Measurements from ENCODE around the gene MAGEA9B.
A peak's percentile ranks its signal among the peaks of the same experiment; 100 is the strongest.
"Not testable (repeated sequence)": the region's sequence is repeated elsewhere in the genome, so short reads cannot be mapped to it uniquely, and the experiment has no call there.

MAGEA9B gene

GRCh38 chrX:149570668-149571067 lies 16.6 kb downstream of the MAGEA9B start:
- no peak for FAIRE-seq

GRCh38 chrX:149569770-149570169 lies 17.5 kb downstream of the MAGEA9B start:
- FAIRE-seq: no peak

GRCh38 chrX:149568701-149569296 lies 18.5 kb downstream of the MAGEA9B start:
- FAIRE-seq: no peak

- no peak for FAIRE-seq
These were observed 19.4 kb downstream of the MAGEA9B start for GRCh38 chrX:149567621-149568417.

- no peak for FAIRE-seq
These were observed 23.9 kb downstream of the MAGEA9B start for GRCh38 chrX:149563359-149563758.

GRCh38 chrX:149555251-149555650 lies 32.0 kb downstream of the MAGEA9B start:
- not testable (repeated sequence) for FAIRE-seq

GRCh38 chrX:149551939-149552248 lies 35.4 kb downstream of the MAGEA9B start:
- not testable (repeated sequence) for FAIRE-seq

- FAIRE-seq: peak; percentile 79
These were observed 35.9 kb downstream of the MAGEA9B start for GRCh38 chrX:149551245-149551938.

GRCh38 chrX:149550454-149550853 lies 36.8 kb downstream of the MAGEA9B start:
- FAIRE-seq: not testable (repeated sequence)

- not testable (repeated sequence) for FAIRE-seq
These were observed 37.6 kb downstream of the MAGEA9B start, which contains the start of gene HSFX3 for GRCh38 chrX:149549701-149550100. HSFX3 (minus strand) TSS chrX:149549924; CDS start chrX:149549852, 72 bp downstream.

- not testable (repeated sequence) for FAIRE-seq
These were observed 39.5 kb downstream of the MAGEA9B start for GRCh38 chrX:149547782-149548181.

GRCh38 chrX:149546962-149547361 lies 40.3 kb downstream of the MAGEA9B start:
- not testable (repeated sequence) for FAIRE-seq

GRCh38 chrX:149545545-149546543 lies 41.4 kb downstream of the MAGEA9B start:
- not testable (repeated sequence) for FAIRE-seq

- no peak for FAIRE-seq
These were observed 45.7 kb downstream of the MAGEA9B start for GRCh38 chrX:149541521-149542047.

- peak; percentile 98 for FAIRE-seq
These were observed 46.4 kb downstream of the MAGEA9B start, which contains the start of gene EOLA1 for GRCh38 chrX:149540621-149541520. EOLA1 (plus strand) TSS chrX:149541012; CDS start chrX:149545631, 4,619 bp downstream.

GRCh38 chrX:149540131-149540620 lies 47.1 kb downstream of the MAGEA9B start:
- no peak for FAIRE-seq

- FAIRE-seq: peak; percentile 49
These were observed 47.8 kb downstream of the MAGEA9B start for GRCh38 chrX:149539283-149540130.

GRCh38 chrX:149537474-149537873 lies 49.8 kb downstream of the MAGEA9B start:
- FAIRE-seq: not testable (repeated sequence)

- not testable (repeated sequence) for FAIRE-seq
These were observed 52.2 kb downstream of the MAGEA9B start for GRCh38 chrX:149534926-149535602.

Measured in islet of Langerhans (tissue), 1 donor.